ENCODE data around the gene TMEM129. TPM values are rescaled to one million over a fixed set of nuclear protein-coding genes. Genes with fewer than 3 reads are reported as not detected.

TMEM129 gene
- total RNA-seq, 1 experiment from 2014 or later = 29.8 TPM

DNA sequence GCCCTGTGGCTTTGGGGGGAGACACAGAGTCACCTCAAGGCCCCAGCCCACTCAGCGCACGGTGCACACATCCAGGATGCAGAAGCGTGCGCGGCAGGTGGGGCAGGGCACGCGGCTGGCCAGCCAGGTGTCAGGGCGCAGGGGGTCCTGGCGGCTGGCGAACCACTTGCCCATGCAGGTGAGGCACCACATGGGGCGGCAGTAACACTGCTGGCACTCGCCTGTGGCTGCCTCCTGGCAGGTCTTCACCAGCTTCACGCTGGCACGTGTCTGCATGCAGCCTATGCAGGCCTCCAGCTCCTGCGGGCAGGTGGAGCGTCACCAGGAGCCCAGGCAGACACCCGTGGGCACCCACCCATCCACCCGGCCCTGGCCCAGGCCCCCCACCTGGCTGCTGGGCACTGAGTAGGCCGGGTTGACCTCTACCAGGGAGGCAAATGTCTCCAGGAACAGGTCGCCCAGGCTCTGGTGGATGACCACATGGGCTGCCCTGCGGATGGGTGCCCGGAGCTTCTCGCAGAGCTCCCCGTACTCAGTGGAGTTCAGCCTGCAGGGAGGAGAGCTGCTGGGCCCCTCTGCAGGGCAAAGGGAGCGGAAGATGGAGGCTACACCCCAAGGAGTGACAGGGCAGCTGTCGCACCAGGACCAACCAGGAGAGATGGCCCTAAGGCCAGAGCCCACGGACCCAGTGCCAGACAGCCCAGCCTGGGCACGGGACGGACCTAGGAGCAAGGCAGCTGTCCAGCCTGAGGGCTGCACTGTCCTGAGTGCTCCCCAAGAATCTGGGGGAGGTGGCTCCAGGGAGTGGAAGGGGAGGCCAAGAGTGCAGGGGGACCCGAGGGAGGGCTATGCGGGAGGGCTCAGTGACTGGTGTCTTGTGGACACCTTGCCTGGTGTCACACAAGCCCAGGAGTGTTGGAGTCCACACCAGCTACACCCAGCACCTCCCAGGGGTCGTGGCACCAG lies 3.7 kb downstream of the TMEM129 start:
- intact Hi-C loops (cut with micrococcal nuclease; ENCODE audit: unreplicated experiment) = no loop called here
- TF ChIP-seq, protein P1, sequence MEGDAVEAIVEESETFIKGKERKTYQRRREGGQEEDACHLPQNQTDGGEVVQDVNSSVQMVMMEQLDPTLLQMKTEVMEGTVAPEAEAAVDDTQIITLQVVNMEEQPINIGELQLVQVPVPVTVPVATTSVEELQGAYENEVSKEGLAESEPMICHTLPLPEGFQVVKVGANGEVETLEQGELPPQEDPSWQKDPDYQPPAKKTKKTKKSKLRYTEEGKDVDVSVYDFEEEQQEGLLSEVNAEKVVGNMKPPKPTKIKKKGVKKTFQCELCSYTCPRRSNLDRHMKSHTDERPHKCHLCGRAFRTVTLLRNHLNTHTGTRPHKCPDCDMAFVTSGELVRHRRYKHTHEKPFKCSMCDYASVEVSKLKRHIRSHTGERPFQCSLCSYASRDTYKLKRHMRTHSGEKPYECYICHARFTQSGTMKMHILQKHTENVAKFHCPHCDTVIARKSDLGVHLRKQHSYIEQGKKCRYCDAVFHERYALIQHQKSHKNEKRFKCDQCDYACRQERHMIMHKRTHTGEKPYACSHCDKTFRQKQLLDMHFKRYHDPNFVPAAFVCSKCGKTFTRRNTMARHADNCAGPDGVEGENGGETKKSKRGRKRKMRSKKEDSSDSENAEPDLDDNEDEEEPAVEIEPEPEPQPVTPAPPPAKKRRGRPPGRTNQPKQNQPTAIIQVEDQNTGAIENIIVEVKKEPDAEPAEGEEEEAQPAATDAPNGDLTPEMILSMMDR (IDR thresholded peaks at IDR 0.05; ENCODE audit: unreplicated experiment) = no peak
- CTCF ChIA-PET = no interaction called here
- Mint-ChIP-seq H3K27me3 (ENCODE audit: unreplicated experiment) (no peaks in the 10 kb centered on the region), H3K4me1 (ENCODE audit: low read depth, unreplicated experiment) (peaks cover 6% of the 10 kb centered on the region), H3K36me3 (ENCODE audit: insufficient read depth, unreplicated experiment) (peaks cover 74% of the 10 kb centered on the region), H3K27ac (ENCODE audit: unreplicated experiment) (no peak overlapping the region), H3K4me3 (ENCODE audit: low read depth, unreplicated experiment) (no peak overlapping the region), H3K9me3 (ENCODE audit: low read depth, unreplicated experiment) (no peaks in the 10 kb centered on the region)
- BruUV-seq (replicated peaks) = no TSS peak
- DNase-seq = no peak

DNA sequence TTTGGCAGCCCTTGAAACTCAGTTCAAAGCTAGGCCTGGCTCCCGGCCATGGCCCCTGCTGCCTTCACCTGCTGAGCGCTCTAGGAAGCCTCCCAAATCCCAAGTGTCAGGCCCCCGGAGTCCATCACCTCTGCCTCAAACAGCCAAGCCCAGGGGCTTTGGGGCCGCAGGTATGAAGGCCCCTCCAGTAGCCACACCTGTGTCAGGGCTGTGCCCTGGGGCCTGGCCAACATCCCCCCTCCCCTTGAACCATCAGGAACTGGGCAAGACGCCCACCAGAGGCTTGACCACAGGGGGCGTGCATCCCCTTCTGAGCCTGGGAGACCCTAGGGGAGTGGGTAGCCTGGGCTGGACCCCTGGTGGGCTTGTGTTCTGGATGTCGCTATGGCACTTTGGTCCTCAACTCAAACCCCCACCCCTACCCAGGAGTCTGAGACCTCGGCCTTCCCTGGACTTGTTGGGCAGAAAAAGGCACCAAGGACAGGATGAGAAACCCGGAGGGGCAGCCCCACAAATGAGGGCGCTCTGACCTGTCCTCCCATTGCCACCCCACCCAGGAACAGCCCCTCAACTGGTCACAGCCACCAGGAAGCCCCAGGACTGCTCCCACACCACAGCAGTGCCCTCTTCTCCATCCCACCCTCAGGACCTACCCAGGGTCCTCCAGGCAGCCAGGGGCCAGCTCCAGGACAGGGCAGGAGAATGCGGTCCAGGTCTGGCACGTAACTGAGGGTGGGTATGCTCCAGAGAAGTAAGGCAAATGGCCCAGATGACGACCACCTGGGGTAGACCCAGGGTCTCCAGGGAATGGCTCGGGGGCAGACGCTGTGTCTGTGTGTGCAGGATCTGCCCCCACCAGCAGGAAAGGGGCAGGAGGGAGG lies 4.8 kb downstream of the TMEM129 start:
- CTCF ChIA-PET = no interaction called here
- TF ChIP-seq, protein P1 (IDR thresholded peaks at IDR 0.05; ENCODE audit: unreplicated experiment) = no peak
- Mint-ChIP-seq H3K4me1 (ENCODE audit: low read depth, unreplicated experiment) (no peaks in the 10 kb centered on the region), H3K27ac (ENCODE audit: unreplicated experiment) (no peak overlapping the region), H3K9me3 (ENCODE audit: low read depth, unreplicated experiment) (no peaks in the 10 kb centered on the region), H3K4me3 (ENCODE audit: low read depth, unreplicated experiment) (no peak overlapping the region), H3K36me3 (ENCODE audit: insufficient read depth, unreplicated experiment) (peaks cover 73% of the 10 kb centered on the region), H3K27me3 (ENCODE audit: unreplicated experiment) (no peaks in the 10 kb centered on the region)
- BruUV-seq (replicated peaks) = no TSS peak
- intact Hi-C loops (cut with micrococcal nuclease; ENCODE audit: unreplicated experiment) = no loop called here
- DNase-seq = no peak

DNA sequence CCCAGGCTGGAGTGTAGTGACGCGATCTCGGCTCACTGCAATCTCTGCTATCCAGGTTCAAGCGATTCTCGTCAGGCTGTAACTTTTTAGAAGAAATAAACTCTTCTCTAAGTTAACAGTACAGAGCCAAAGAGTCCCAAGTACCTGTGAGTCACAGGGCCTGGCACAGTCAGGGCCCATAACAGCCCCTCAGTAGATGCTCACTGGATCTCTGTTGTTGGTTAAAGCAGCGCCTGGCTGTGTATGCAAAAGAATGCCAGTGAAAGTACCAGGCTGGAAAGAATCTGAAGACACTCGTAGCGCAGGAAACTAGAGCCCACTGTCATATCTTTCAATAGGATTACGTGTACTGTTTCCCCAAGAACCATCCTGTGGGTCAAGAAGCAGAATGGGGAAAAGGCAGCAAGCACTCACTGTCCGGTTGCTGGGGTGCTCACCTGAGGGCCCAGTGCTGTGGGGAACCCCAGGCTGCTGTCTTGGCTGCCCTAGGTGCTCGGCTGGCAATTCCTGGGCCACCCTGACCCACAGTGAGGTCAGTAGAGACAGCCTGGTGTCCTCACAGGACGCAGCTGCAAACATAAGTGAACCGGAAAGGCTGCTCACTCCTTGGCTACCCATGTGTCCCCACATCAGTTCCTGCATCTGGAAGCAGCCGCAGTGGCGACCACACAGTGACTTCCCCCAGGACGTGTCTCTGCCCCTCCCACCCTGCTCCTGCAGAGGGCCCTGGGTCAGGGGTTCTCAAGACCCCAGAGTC lies 5.9 kb downstream of the TMEM129 start:
- CTCF ChIA-PET = no interaction called here
- intact Hi-C loops (cut with micrococcal nuclease; ENCODE audit: unreplicated experiment) = no loop called here
- TF ChIP-seq, protein P1 (IDR thresholded peaks at IDR 0.05; ENCODE audit: unreplicated experiment) = no peak
- peaks cover 73% of the 10 kb centered on the region for H3K36me3 Mint-ChIP-seq (ENCODE audit: insufficient read depth, unreplicated experiment)
- no peak overlapping the region for H3K27ac Mint-ChIP-seq (ENCODE audit: unreplicated experiment)
- no TSS peak for BruUV-seq (replicated peaks)
- H3K4me1 Mint-ChIP-seq (ENCODE audit: low read depth, unreplicated experiment) = peaks cover 4% of the 10 kb centered on the region
- no peaks in the 10 kb centered on the region for H3K9me3 Mint-ChIP-seq (ENCODE audit: low read depth, unreplicated experiment)
- no peak overlapping the region for H3K4me3 Mint-ChIP-seq (ENCODE audit: low read depth, unreplicated experiment)
- DNase-seq = no peak
- no peaks in the 10 kb centered on the region for H3K27me3 Mint-ChIP-seq (ENCODE audit: unreplicated experiment)
